HEK293 (cell line): ENCODE measurements around the gene DYNC1LI1.

Source experiments
- ATF2 ChIP-seq: fragments of 450-650 bp; formaldehyde crosslinking; IDR thresholded peaks from 2 replicates; pipeline ENCODE4 v1.5.1; 2016; ENCODE audit warnings: missing biosample characterization, missing genetic modification characterization, low read depth
- GFI1B ChIP-seq: fragments of 450-650 bp; formaldehyde crosslinking; IDR thresholded peaks from 2 replicates; pipeline ENCODE4 v1.5.1; 2016; ENCODE audit warnings: missing biosample characterization, missing genetic modification characterization
- KLF8 ChIP-seq: fragments of 450-650 bp; formaldehyde crosslinking; IDR thresholded peaks from 2 replicates; pipeline ENCODE4 v1.5.1; 2016; ENCODE audit warnings: missing biosample characterization, missing genetic modification characterization
- REST ChIP-seq: fragments of 450-650 bp; formaldehyde crosslinking; IDR thresholded peaks from 2 replicates; pipeline ENCODE4 v1.5.1; 2016; ENCODE audit warnings: missing biosample characterization, missing genetic modification characterization
- SP3 ChIP-seq: fragments of 450-650 bp; formaldehyde crosslinking; IDR thresholded peaks from 2 replicates; pipeline ENCODE4 v1.5.1; 2016; ENCODE audit warnings: missing biosample characterization, missing genetic modification characterization
- TRIM28 ChIP-seq: IDR thresholded peaks from 2 replicates; pipeline ENCODE4 v1.6.1; 2011; ENCODE audit warnings: low read length, control low read depth, borderline replicate concordance
- WT1 ChIP-seq: fragments of 450-650 bp; formaldehyde crosslinking; IDR thresholded peaks from 2 replicates; pipeline ENCODE4 v1.5.1; 2016; ENCODE audit warnings: missing biosample characterization, missing genetic modification characterization
- YY2 ChIP-seq: fragments of 450-650 bp; formaldehyde crosslinking; IDR thresholded peaks from 2 replicates; pipeline ENCODE4 v1.5.1; 2016; ENCODE audit warnings: missing biosample characterization, missing genetic modification characterization
- ZBTB1 ChIP-seq: fragments of 450-650 bp; formaldehyde crosslinking; IDR thresholded peaks from 2 replicates; pipeline ENCODE4 v1.5.1; 2016; ENCODE audit warnings: missing biosample characterization, missing genetic modification characterization
- ZBTB48 ChIP-seq: fragments of 450-650 bp; formaldehyde crosslinking; IDR thresholded peaks from 2 replicates; pipeline ENCODE4 v1.5.1; 2016; ENCODE audit warnings: missing biosample characterization, missing genetic modification characterization
- ZBTB8A ChIP-seq: fragments of 450-650 bp; formaldehyde crosslinking; IDR thresholded peaks from 2 replicates; pipeline ENCODE4 v1.5.1; 2016; ENCODE audit warnings: missing biosample characterization, missing genetic modification characterization
- ZFP41 ChIP-seq: fragments of 450-650 bp; formaldehyde crosslinking; IDR thresholded peaks from 2 replicates; pipeline ENCODE4 v1.5.1; 2016; ENCODE audit warnings: missing biosample characterization, missing genetic modification characterization, borderline replicate concordance
- ZNF146 ChIP-seq: fragments of 450-650 bp; formaldehyde crosslinking; IDR thresholded peaks from 2 replicates; pipeline ENCODE4 v1.5.1; 2016; ENCODE audit warnings: missing biosample characterization, missing genetic modification characterization
- ZNF175 ChIP-seq: fragments of 450-650 bp; formaldehyde crosslinking; IDR thresholded peaks from 2 replicates; pipeline ENCODE4 v1.5.1; 2016; ENCODE audit warnings: missing biosample characterization, missing genetic modification characterization
- ZNF19 ChIP-seq: fragments of 450-650 bp; formaldehyde crosslinking; IDR thresholded peaks from 2 replicates; pipeline ENCODE4; 2016; ENCODE audit warnings: missing biosample characterization, missing genetic modification characterization, low read depth
- ZNF280D ChIP-seq: fragments of 450-650 bp; formaldehyde crosslinking; IDR thresholded peaks from 2 replicates; pipeline ENCODE4 v1.5.1; 2016; ENCODE audit warnings: missing biosample characterization, missing genetic modification characterization
- ZNF311 ChIP-seq: fragments of 450-650 bp; formaldehyde crosslinking; IDR thresholded peaks from 2 replicates; pipeline ENCODE4 v1.5.1; 2017; ENCODE audit warnings: missing biosample characterization, missing genetic modification characterization, borderline replicate concordance
- ZNF335 ChIP-seq: fragments of 450-650 bp; formaldehyde crosslinking; conservative IDR thresholded peaks from 2 replicates; pipeline ENCODE4 v1.5.1; 2016; ENCODE audit warnings: missing biosample characterization, missing genetic modification characterization
- ZNF341 ChIP-seq: fragments of 450-650 bp; formaldehyde crosslinking; IDR thresholded peaks from 2 replicates; pipeline ENCODE4; 2016; ENCODE audit warnings: low read depth, missing biosample characterization, missing genetic modification characterization
- ZNF394 ChIP-seq: fragments of 450-650 bp; formaldehyde crosslinking; IDR thresholded peaks from 2 replicates; pipeline ENCODE4 v1.5.1; 2016; ENCODE audit warnings: missing biosample characterization, missing genetic modification characterization, mild to moderate bottlenecking, moderate library complexity, borderline replicate concordance
- ZNF416 ChIP-seq: fragments of 450-650 bp; formaldehyde crosslinking; IDR thresholded peaks from 2 replicates; pipeline ENCODE4 v1.5.1; 2016; ENCODE audit warnings: missing biosample characterization, missing genetic modification characterization
- ZNF433 ChIP-seq: fragments of 450-650 bp; formaldehyde crosslinking; IDR thresholded peaks from 2 replicates; pipeline ENCODE4 v1.5.1; 2016; ENCODE audit warnings: missing biosample characterization, missing genetic modification characterization, low read depth
- ZNF510 ChIP-seq: fragments of 450-650 bp; formaldehyde crosslinking; IDR thresholded peaks from 2 replicates; pipeline ENCODE4 v1.5.1; 2018; ENCODE audit warnings: mild to moderate bottlenecking, missing genetic modification characterization, missing biosample characterization; ENCODE audit not compliant: insufficient replicate concordance
- ZNF513 ChIP-seq: fragments of 450-650 bp; IDR thresholded peaks from 2 replicates; pipeline ENCODE4 v1.5.1; 2018; ENCODE audit warnings: missing biosample characterization, missing genetic modification characterization
- ZNF514 ChIP-seq: fragments of 450-650 bp; formaldehyde crosslinking; IDR thresholded peaks from 2 replicates; pipeline ENCODE4 v1.5.1; 2016; ENCODE audit warnings: missing biosample characterization, missing genetic modification characterization
- ZNF521 ChIP-seq: fragments of 450-650 bp; formaldehyde crosslinking; IDR thresholded peaks from 2 replicates; pipeline ENCODE4 v1.5.1; 2017; ENCODE audit warnings: missing biosample characterization, mild to moderate bottlenecking, missing genetic modification characterization
- ZNF571 ChIP-seq: fragments of 450-650 bp; formaldehyde crosslinking; IDR thresholded peaks from 2 replicates; pipeline ENCODE4 v1.5.0; 2017; ENCODE audit warnings: missing biosample characterization, missing genetic modification characterization
- ZNF623 ChIP-seq: fragments of 450-650 bp; formaldehyde crosslinking; IDR thresholded peaks from 2 replicates; pipeline ENCODE4 v1.5.1; 2016; ENCODE audit warnings: missing biosample characterization, missing genetic modification characterization
- ZNF664 ChIP-seq: fragments of 450-650 bp; formaldehyde crosslinking; IDR thresholded peaks from 2 replicates; pipeline ENCODE4 v1.5.1; 2016; ENCODE audit warnings: missing biosample characterization, missing genetic modification characterization
- ZNF701 ChIP-seq: fragments of 450-650 bp; formaldehyde crosslinking; IDR thresholded peaks from 2 replicates; pipeline ENCODE4 v1.5.1; 2016; ENCODE audit warnings: missing biosample characterization, missing genetic modification characterization
- ZNF76 ChIP-seq: fragments of 450-650 bp; formaldehyde crosslinking; IDR thresholded peaks from 2 replicates; pipeline ENCODE4; 2016; ENCODE audit warnings: low read depth, missing biosample characterization, missing genetic modification characterization, borderline replicate concordance
- ZNF792 ChIP-seq: fragments of 450-650 bp; formaldehyde crosslinking; IDR thresholded peaks from 2 replicates; pipeline ENCODE4 v1.5.1; 2016; ENCODE audit warnings: missing biosample characterization, missing genetic modification characterization

The DYNC1LI1 gene

DNA sequence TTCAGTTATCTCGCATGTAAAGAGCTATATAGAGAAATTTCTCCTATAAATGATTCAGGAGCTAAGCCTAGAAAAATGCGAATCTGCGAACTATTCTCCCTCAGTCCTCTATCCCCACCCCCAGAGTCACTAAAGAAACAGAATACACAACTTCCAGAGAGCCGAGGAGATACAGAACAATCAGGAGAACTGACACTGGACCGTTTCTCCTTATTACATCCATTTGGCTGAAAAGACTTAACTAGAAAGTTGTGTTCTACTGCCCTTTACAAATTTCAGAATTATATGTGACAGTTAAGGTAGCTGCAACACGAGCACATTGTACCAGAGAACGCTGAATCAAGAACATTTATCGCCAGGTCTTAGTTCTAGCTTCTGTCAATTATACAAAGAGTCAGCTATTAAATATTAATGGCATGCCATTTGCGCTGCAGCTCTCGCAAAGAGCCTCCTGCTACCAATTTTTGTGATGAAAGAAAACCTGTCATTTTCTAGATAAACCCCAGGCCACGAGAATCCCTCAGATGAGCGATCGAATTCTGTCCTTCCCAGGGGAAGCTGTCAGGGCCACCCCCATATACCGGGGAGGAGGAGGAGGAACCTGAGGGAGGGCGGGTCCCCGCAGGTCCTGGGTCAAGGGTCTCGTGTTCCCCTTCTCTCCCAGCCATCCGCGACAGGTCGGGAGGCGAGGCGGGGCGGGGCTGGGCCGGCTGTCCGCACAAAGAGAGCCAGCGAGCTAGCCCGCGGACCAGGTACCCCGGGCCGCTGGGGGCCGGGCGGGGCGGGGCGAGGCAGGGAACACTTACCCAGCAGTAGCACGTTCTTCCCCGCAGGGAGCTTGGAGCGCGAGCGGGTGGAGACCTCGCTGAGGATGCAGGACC, 878 bp downstream of the DYNC1LI1 start (continued):
- TF ChIP-seq ZNF394, result no peak
- no peak for TF ChIP-seq ZNF623 (tag by site-specific recombination)
- 0 out of 2 replicates have a peak, but pooled peaks have one; percentile 59 for TF ChIP-seq ZBTB48
- no peak for TF ChIP-seq ZFP41 (tag by site-specific recombination)
- TF ChIP-seq ZNF792 (tag by site-specific recombination), result no peak
- TF ChIP-seq ZNF664 (tag by site-specific recombination), result no peak
- no peak for TF ChIP-seq ZNF175 (tag by site-specific recombination)
- no peak for TF ChIP-seq ZNF341 (tag by site-specific recombination)
- TF ChIP-seq ZNF510 (tag by site-specific recombination), result no peak
- TF ChIP-seq ZNF571 (tag by site-specific recombination), result no peak
- TF ChIP-seq YY2 (tag by site-specific recombination), result no peak
- no peak for TF ChIP-seq WT1 (tag by site-specific recombination)
- TF ChIP-seq ZNF76 (tag by site-specific recombination), result 0 out of 2 replicates have a peak, but pooled peaks have one; percentile 66
- TF ChIP-seq TRIM28, result no peak
- 0 out of 2 replicates have a peak, but pooled peaks have one; percentile 10 for TF ChIP-seq KLF8 (tag by site-specific recombination)
- no peak for TF ChIP-seq ATF2 (tag by site-specific recombination)
- TF ChIP-seq SP3, result peak; percentile 47; the same call in 1 of the 2 replicates
- TF ChIP-seq ZBTB8A, result no peak
- TF ChIP-seq ZNF280D, result no peak
- TF ChIP-seq ZBTB1 (tag by site-specific recombination), result no peak
- TF ChIP-seq ZNF514 (tag by site-specific recombination), result no peak
- TF ChIP-seq ZNF146, result no peak
- TF ChIP-seq ZNF19, result no peak
- no peak for TF ChIP-seq ZNF513 (tag by site-specific recombination)
- TF ChIP-seq ZNF311 (tag by site-specific recombination), result no peak
- TF ChIP-seq ZNF335 (tag by site-specific recombination), result no peak
- no peak for TF ChIP-seq ZNF433 (tag by site-specific recombination)
- no peak for TF ChIP-seq GFI1B
- TF ChIP-seq REST (tag by site-specific recombination), result no peak
- TF ChIP-seq ZNF701, result no peak
- no peak for TF ChIP-seq ZNF521 (tag by site-specific recombination)
- no peak for TF ChIP-seq ZNF416 (tag by site-specific recombination)
